Tibial nerve (tissue), 3 donors: ENCODE measurements around the gene UMAD1.

ENCODE experiments used
- POLR2A ChIP-seq, 2 donors: fragments of 450-650 bp; IDR thresholded peaks; one replicate each; pipeline ENCODE4 v1.6.1; 2017; ENCODE audit warnings: antibody characterized with exemption in 2 of 2, mild to moderate bottlenecking in 2 of 2, moderate library complexity in 2 of 2
- TF ChIP-seq, protein P1 (sequence below), 5 experiments: fragments of 200-600 bp in 3 of 5; fragments of 450-650 bp in 2 of 5; sonication (generic) in 3 of 5; IDR thresholded peaks; one replicate each; pipeline ENCODE4 v1.5.1; 2016 to 2019; ENCODE audit warnings: antibody characterized with exemption in 5 of 5, mild to moderate bottlenecking in 3 of 5, moderate library complexity in 2 of 5

DNA sequence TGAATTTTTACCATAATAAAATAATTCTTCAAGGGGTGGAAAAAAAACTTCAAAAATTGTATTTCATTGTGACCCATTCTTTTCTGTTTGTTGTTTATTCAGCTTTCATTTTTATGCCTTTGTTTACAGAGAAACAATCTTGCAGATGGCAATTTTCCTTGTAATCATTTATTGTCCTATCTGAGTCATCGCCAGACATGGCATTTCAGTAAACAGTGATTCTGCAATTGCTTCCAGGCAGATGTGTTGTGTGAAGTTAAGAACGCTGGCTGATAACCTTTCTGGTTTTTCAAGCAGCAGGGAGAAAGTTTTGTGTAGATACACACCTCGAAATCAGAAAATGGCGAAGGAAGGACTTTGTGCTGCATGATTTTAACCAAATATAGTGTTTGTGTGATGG is 158.6 kb downstream of the UMAD1 start:
- TF ChIP-seq, protein P1, sequence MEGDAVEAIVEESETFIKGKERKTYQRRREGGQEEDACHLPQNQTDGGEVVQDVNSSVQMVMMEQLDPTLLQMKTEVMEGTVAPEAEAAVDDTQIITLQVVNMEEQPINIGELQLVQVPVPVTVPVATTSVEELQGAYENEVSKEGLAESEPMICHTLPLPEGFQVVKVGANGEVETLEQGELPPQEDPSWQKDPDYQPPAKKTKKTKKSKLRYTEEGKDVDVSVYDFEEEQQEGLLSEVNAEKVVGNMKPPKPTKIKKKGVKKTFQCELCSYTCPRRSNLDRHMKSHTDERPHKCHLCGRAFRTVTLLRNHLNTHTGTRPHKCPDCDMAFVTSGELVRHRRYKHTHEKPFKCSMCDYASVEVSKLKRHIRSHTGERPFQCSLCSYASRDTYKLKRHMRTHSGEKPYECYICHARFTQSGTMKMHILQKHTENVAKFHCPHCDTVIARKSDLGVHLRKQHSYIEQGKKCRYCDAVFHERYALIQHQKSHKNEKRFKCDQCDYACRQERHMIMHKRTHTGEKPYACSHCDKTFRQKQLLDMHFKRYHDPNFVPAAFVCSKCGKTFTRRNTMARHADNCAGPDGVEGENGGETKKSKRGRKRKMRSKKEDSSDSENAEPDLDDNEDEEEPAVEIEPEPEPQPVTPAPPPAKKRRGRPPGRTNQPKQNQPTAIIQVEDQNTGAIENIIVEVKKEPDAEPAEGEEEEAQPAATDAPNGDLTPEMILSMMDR (IDR thresholded peaks at IDR 0.05) = no peak
- TF ChIP-seq POLR2A (IDR thresholded peaks at IDR 0.05) = no peak
